ENCODE measurements around the gene TMEM17. TPM values are rescaled to one million over a fixed set of nuclear protein-coding genes. Genes with fewer than 3 reads are reported as not detected.
A peak's percentile ranks its signal among the peaks of the same experiment; 100 is the strongest.
"Not testable (repeated sequence)": the region's sequence is repeated elsewhere in the genome, so short reads cannot be mapped to it uniquely, and the experiment has no call there.

TMEM17 gene
- 0.23 TPM in 1 of 2 replicates, not detected in the other for total RNA-seq

DNA sequence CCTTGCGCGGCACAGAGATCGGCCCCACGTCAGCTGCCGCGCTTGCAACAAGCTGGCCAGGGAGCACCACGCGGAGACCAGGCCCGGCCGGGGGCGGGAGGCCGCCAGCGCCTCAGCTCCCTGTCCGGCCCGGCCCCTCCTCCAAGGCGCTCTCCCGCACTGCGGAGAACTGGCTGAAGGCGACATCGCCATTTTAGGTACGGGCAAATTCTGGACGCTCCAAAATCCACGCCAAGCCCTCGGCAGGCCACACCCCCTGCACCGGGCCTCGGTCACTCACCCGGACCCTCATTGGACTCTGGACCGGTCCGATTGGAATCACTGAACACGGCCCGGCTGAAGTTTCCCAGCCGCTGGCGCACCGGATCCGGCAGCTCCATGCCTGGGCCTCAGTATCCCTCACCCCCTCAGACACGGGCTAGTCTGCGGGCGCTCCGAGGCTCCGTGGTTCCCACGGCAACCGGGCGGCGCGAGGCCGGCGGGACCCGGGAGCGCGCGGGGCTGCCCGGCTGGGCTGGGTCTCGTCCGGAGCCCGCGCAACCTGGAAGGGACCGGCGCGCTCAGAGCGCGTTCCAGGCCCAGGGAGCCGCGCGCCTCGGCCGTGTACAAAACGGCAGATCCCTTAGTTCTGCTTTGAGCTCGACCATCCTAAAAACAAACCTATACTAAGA, at the start of gene TMEM17:
Gene TMEM17 (minus strand): TSS at position 446 of the 671 bp plus-strand sequence. CDS start 66 bp downstream, at position 380.
- H3K27me3 Mint-ChIP-seq (ENCODE audit: low read depth): peaks cover 25% of the 10 kb centered on the region
- intact Hi-C loops (cut with micrococcal nuclease): loop anchor here (5.0 kb wide), 1 partner anchor 201 kb away; the partner anchor contains the start of gene EHBP1
- H3K27ac Mint-ChIP-seq: no peak within 1 kb of the TSS
- H3K9me3 Mint-ChIP-seq: no peaks in the 10 kb centered on the region
- H3K36me3 Mint-ChIP-seq (ENCODE audit: low read depth): no peaks in the 10 kb centered on the region
- H3K4me3 Mint-ChIP-seq (ENCODE audit: low read depth): peak within 1 kb of the TSS; percentile 71
- DNase-seq (ENCODE audit: low spot score): peak; percentile 19
- H3K4me1 Mint-ChIP-seq (ENCODE audit: low read depth): peaks cover 8% of the 10 kb centered on the region

DNA sequence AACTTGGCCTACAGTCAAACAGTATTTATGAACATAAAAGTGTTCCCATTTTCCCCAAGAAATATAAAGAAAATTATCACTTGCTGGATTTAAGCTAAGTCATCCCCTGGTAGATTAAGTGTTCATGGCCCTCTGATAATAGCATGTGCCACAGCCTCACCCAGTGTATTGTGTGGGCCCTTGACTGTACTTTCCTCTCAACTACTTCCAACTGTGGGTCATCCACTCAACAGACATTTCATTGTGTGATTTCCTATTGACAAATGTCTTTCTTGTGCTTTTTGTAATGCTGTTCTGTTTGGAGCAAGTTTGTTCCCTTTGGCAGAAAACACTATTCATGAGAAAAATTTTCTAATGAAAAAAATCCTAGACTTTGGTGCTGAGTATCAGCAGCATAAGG, 48.4 kb upstream of the TMEM17 start:
- Mint-ChIP-seq H3K4me3 (ENCODE audit: low read depth) (no peak overlapping the region), H3K36me3 (ENCODE audit: low read depth) (no peaks in the 10 kb centered on the region), H3K27me3 (ENCODE audit: low read depth) (peaks cover 5% of the 10 kb centered on the region), H3K9me3 (no peaks in the 10 kb centered on the region), H3K4me1 (ENCODE audit: low read depth) (no peaks in the 10 kb centered on the region), H3K27ac (no peak overlapping the region)
- no peak for DNase-seq (ENCODE audit: low spot score)
- intact Hi-C loops (cut with micrococcal nuclease): no loop called here

DNA sequence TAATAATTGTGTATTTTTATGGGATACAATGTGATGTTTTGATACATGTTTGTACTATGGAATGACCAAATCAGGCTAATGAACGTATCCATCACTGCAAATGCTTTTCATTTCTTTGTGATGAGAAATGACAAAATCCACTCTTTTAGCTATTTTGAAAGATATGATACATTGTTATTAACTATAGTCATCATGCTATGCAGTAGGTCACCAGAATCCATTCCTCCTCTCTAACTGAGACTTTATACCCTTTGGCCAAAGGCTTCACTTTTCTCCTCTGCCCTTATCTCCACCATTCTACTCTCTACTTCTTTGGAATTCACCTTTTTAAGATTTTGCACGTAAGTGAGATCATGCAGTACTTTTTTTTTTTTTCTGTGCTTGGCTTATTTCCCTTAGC, 44.5 kb upstream of the TMEM17 start:
- H3K4me3 Mint-ChIP-seq (ENCODE audit: low read depth): no peak overlapping the region
- no peaks in the 10 kb centered on the region for H3K9me3 Mint-ChIP-seq
- no peaks in the 10 kb centered on the region for H3K27me3 Mint-ChIP-seq (ENCODE audit: low read depth)
- no peaks in the 10 kb centered on the region for H3K4me1 Mint-ChIP-seq (ENCODE audit: low read depth)
- H3K27ac Mint-ChIP-seq: no peak overlapping the region
- DNase-seq (ENCODE audit: low spot score): no peak
- H3K36me3 Mint-ChIP-seq (ENCODE audit: low read depth): no peaks in the 10 kb centered on the region
- intact Hi-C loops (cut with micrococcal nuclease): no loop called here

DNA sequence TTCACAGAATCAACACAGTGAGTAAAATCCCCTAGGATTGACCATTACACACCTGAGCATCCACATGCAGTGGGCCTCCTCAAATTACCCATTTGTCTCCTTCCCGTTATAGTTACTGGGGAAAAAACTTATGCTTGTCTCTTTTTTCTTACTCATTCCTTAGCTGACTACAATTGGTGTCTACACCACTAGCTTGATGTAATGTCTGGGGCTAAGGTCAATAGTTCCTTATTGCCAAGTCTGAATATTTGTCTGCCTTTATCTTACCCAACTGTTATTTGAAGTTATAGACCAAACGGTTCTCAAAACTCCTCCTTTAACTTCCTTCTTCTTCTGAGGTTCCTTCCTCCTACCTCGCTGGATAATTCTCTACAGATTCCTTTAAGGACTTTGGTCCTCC, 41.9 kb upstream of the TMEM17 start:
- Mint-ChIP-seq H3K36me3 (ENCODE audit: low read depth) (no peaks in the 10 kb centered on the region), H3K9me3 (no peaks in the 10 kb centered on the region), H3K4me3 (ENCODE audit: low read depth) (no peak overlapping the region), H3K27me3 (ENCODE audit: low read depth) (no peaks in the 10 kb centered on the region), H3K4me1 (ENCODE audit: low read depth) (no peaks in the 10 kb centered on the region), H3K27ac (no peak overlapping the region)
- no peak for DNase-seq (ENCODE audit: low spot score)
- intact Hi-C loops (cut with micrococcal nuclease): no loop called here

DNA sequence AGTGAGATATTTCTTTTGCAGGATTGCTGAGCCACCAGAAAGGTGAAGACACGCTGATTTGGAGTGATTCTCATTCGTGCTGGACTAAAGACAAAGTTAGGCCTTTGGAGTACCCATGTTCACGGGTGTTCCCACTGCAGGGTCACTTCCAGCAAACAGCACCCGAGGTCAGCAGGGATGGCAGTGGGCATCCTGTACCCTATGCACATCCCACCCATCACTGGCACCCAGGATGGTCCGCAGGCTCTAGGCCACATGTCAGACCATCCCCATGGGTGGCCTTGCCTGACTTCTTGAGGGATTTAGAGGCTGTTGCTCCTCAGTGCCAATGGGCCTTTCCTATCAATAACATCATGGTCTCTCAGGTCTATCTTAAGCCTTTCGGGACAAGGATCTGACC, 39.3 kb upstream of the TMEM17 start:
- H3K4me1 Mint-ChIP-seq (ENCODE audit: low read depth): no peaks in the 10 kb centered on the region
- no peaks in the 10 kb centered on the region for H3K9me3 Mint-ChIP-seq
- H3K27ac Mint-ChIP-seq: no peak overlapping the region
- intact Hi-C loops (cut with micrococcal nuclease): no loop called here
- H3K27me3 Mint-ChIP-seq (ENCODE audit: low read depth): no peaks in the 10 kb centered on the region
- no peak overlapping the region for H3K4me3 Mint-ChIP-seq (ENCODE audit: low read depth)
- DNase-seq (ENCODE audit: low spot score): no peak
- H3K36me3 Mint-ChIP-seq (ENCODE audit: low read depth): no peaks in the 10 kb centered on the region

GRCh38 chr2:62540408-62541168, 34.6 kb upstream of the TMEM17 start:
- no peaks in the 10 kb centered on the region for H3K27me3 Mint-ChIP-seq (ENCODE audit: low read depth)
- H3K4me3 Mint-ChIP-seq (ENCODE audit: low read depth): no peak overlapping the region
- H3K36me3 Mint-ChIP-seq (ENCODE audit: low read depth): no peaks in the 10 kb centered on the region
- H3K4me1 Mint-ChIP-seq (ENCODE audit: low read depth): no peaks in the 10 kb centered on the region
- H3K27ac Mint-ChIP-seq: no peak overlapping the region
- no peaks in the 10 kb centered on the region for H3K9me3 Mint-ChIP-seq
- DNase-seq (ENCODE audit: low spot score): no peak
- intact Hi-C loops (cut with micrococcal nuclease): no loop called here

DNA sequence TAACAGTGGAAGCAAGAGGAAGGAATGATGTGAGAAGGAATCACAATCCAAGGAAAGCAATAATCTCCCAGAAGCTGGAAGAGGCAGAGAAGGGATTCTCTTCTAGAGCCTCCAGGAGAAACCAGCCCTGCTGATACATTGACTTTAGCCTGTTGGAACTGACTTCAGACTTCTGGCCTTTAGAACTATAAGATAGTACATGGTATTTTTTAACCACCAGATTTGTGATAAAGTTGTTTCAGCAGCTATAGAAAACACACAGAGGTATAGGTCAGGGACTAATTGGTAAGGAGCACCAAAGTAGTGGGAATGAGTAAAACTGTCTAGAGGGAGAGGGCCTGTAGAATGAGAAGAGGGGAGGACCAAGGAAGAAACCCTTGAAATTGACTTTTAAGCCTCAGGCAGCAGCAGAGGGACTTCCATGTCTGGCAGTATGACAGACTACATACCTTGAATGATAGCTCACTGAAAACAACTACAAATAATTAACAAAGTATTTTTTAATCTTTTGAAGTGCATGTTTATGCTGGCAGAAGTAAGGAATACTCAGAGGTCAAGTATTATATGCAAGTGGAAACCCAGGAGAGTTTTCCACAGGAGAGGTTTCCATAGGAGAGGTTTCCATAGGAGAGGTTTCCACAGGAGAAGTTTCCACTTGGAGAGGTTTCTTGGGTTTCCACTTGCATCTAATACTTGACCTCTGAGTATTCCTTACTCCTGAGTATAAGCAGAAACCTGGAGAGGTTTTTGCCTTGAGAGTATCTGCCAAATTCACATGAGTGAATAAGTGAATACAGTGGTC, 33.8 kb upstream of the TMEM17 start:
- Mint-ChIP-seq H3K4me3 (ENCODE audit: low read depth) (no peak overlapping the region), H3K4me1 (ENCODE audit: low read depth) (no peaks in the 10 kb centered on the region), H3K27me3 (ENCODE audit: low read depth) (no peaks in the 10 kb centered on the region), H3K9me3 (no peaks in the 10 kb centered on the region), H3K36me3 (ENCODE audit: low read depth) (no peaks in the 10 kb centered on the region), H3K27ac (no peak overlapping the region)
- intact Hi-C loops (cut with micrococcal nuclease): no loop called here
- DNase-seq (ENCODE audit: low spot score): no peak

- H3K27me3 Mint-ChIP-seq (ENCODE audit: low read depth): no peaks in the 10 kb centered on the region
- intact Hi-C loops (cut with micrococcal nuclease): no loop called here
- H3K36me3 Mint-ChIP-seq (ENCODE audit: low read depth): no peaks in the 10 kb centered on the region
- H3K9me3 Mint-ChIP-seq: peaks cover 4% of the 10 kb centered on the region
- DNase-seq (ENCODE audit: low spot score): no peak
- no peak overlapping the region for H3K27ac Mint-ChIP-seq
- H3K4me1 Mint-ChIP-seq (ENCODE audit: low read depth): no peaks in the 10 kb centered on the region
- no peak overlapping the region for H3K4me3 Mint-ChIP-seq (ENCODE audit: low read depth)
These were observed 32.8 kb upstream of the TMEM17 start for GRCh38 chr2:62538756-62539155.

DNA sequence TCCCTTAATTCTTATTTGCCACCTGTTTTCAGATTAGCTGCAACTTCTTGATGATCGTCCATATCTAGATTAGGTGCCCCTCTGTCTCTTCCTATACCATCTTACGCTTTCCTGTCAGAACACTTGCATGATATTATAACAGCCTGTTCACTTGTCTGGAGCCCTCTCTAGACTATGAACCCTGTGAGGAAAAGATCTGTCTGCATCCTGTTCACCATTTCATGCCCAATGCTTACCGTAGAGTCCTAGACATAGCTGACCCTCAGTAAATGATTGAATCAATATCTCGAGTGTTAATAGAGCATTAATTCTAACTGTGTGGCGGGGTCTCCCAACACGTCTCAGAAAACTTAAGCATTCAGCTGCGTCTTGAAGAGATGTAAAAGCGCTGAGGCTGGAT, 31.8 kb upstream of the TMEM17 start:
- intact Hi-C loops (cut with micrococcal nuclease): no loop called here
- no peak overlapping the region for H3K27ac Mint-ChIP-seq
- H3K9me3 Mint-ChIP-seq: peaks cover 4% of the 10 kb centered on the region
- DNase-seq (ENCODE audit: low spot score): no peak
- no peaks in the 10 kb centered on the region for H3K36me3 Mint-ChIP-seq (ENCODE audit: low read depth)
- H3K27me3 Mint-ChIP-seq (ENCODE audit: low read depth): no peaks in the 10 kb centered on the region
- no peak overlapping the region for H3K4me3 Mint-ChIP-seq (ENCODE audit: low read depth)
- H3K4me1 Mint-ChIP-seq (ENCODE audit: low read depth): no peaks in the 10 kb centered on the region

DNA sequence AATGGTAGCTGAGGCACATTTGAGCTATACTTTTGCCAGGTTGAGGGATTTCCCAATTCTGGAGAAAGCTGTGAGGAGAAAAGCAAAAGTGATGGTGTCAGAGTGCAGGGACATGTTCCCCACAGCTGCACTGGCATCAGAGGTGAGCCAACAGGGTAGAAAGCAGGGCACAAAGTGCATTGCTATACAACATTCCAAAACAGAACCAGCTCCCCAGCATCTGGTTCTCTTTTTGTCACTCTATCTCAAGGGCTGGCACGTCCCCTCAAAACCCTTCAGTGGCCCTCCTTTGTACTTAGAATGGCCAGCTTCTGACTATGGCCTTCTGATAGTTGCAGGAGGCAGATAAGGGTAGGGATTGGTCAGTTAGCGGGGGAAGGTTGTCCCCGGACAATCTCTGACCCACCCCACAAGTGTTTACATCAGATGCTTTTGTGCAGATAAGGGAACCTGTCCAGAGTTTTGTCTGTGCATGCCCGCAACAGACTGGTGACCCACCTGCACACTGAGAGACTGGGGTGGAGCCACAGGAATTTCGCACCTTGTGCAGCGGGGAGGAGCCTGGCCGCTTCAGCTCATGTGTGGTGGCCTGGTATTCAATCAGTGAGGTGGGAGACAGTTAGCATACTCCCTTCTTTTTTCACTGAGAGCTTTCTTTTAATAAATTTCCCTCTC, 31.0 kb upstream of the TMEM17 start:
- H3K27me3 Mint-ChIP-seq (ENCODE audit: low read depth): no peaks in the 10 kb centered on the region
- peaks cover 4% of the 10 kb centered on the region for H3K9me3 Mint-ChIP-seq
- intact Hi-C loops (cut with micrococcal nuclease): no loop called here
- no peak for DNase-seq (ENCODE audit: low spot score)
- H3K36me3 Mint-ChIP-seq (ENCODE audit: low read depth): no peaks in the 10 kb centered on the region
- no peaks in the 10 kb centered on the region for H3K4me1 Mint-ChIP-seq (ENCODE audit: low read depth)
- H3K4me3 Mint-ChIP-seq (ENCODE audit: low read depth): no peak overlapping the region
- no peak overlapping the region for H3K27ac Mint-ChIP-seq

- H3K27me3 Mint-ChIP-seq (ENCODE audit: low read depth); H3K27ac Mint-ChIP-seq; H3K9me3 Mint-ChIP-seq; H3K36me3 Mint-ChIP-seq (ENCODE audit: low read depth); DNase-seq (ENCODE audit: low spot score); H3K4me1 Mint-ChIP-seq (ENCODE audit: low read depth); H3K4me3 Mint-ChIP-seq (ENCODE audit: low read depth); intact Hi-C loops (cut with micrococcal nuclease): not testable (repeated sequence)
These were observed 29.5 kb upstream of the TMEM17 start for GRCh38 chr2:62535521-62535920.

- Mint-ChIP-seq H3K9me3 (peaks cover 4% of the 10 kb centered on the region), H3K27me3 (ENCODE audit: low read depth) (no peaks in the 10 kb centered on the region), H3K36me3 (ENCODE audit: low read depth) (no peaks in the 10 kb centered on the region), H3K4me1 (ENCODE audit: low read depth) (no peaks in the 10 kb centered on the region), H3K4me3 (ENCODE audit: low read depth) (no peak overlapping the region), H3K27ac (no peak overlapping the region)
- intact Hi-C loops (cut with micrococcal nuclease): no loop called here
- no peak for DNase-seq (ENCODE audit: low spot score)
These were observed 25.6 kb upstream of the TMEM17 start for GRCh38 chr2:62531594-62531993.

All from activated T-helper 2 cell treated with anti-CD3 and anti-CD28 coated beads, Interferon-gamma antibody, Interleukin-2, Interleukin-4, amounts not matched to agents 10 μg/mL and 5 μg/mL and 100 μg/mL, durations not matched to agents 14 hours and 24 hours and 36 hours (primary cell).